SIG-M5 treated with dmso at 0.1 percent for 504 hours (cell line): ENCODE results near the gene ZNF776.
"Not testable (repeated sequence)": the region's sequence is repeated elsewhere in the genome, so short reads cannot be mapped to it uniquely, and the experiment has no call there.

Experiments
- DNase-seq: peaks from one replicate; lab custom pipeline; 2025; ENCODE audit not compliant: unreplicated experiment; lab: John Stamatoyannopoulos, UW

ZNF776 gene

GRCh38 chr19:57746580-57747471, at the start of gene ZNF776:
Gene ZNF776 (plus strand): TSS chr19:57746815. CDS start chr19:57747059, 244 bp downstream.
- DNase-seq = peak; percentile 87

- no peak for DNase-seq
Observed at GRCh38 chr19:57701625-57702024, 45.0 kb upstream of the ZNF776 start.

- no peak for DNase-seq
Observed at GRCh38 chr19:57706346-57706745, 40.3 kb upstream of the ZNF776 start.

GRCh38 chr19:57708641-57709361, 37.8 kb upstream of the ZNF776 start, which contains the start of gene ZNF154:
Gene ZNF154 (minus strand): TSS chr19:57709204. CDS start chr19:57708971, 233 bp downstream.
- DNase-seq = no peak

GRCh38 chr19:57709616-57710015, 37.0 kb upstream of the ZNF776 start:
- no peak for DNase-seq

- DNase-seq = no peak
Observed at GRCh38 chr19:57712222-57712621, 34.4 kb upstream of the ZNF776 start.

- no peak for DNase-seq
Observed at GRCh38 chr19:57719424-57719823, 27.2 kb upstream of the ZNF776 start.

GRCh38 chr19:57719901-57720519, 26.6 kb upstream of the ZNF776 start:
- no peak for DNase-seq

- DNase-seq = no peak
Observed at GRCh38 chr19:57720878-57721277, 25.7 kb upstream of the ZNF776 start.

GRCh38 chr19:57738320-57738719, 8.3 kb upstream of the ZNF776 start:
- DNase-seq = not testable (repeated sequence)

GRCh38 chr19:57738770-57739169, 7.8 kb upstream of the ZNF776 start:
- not testable (repeated sequence) for DNase-seq

- DNase-seq = no peak
Observed at GRCh38 chr19:57747472-57747807, 825 bp downstream of the ZNF776 start.

GRCh38 chr19:57748029-57748428, 1.4 kb downstream of the ZNF776 start:
- DNase-seq = no peak

GRCh38 chr19:57754091-57754673, 7.6 kb downstream of the ZNF776 start:
- DNase-seq = no peak

GRCh38 chr19:57755031-57755430, 8.4 kb downstream of the ZNF776 start:
- no peak for DNase-seq

GRCh38 chr19:57757941-57758340, 11.3 kb downstream of the ZNF776 start:
- DNase-seq = no peak

GRCh38 chr19:57759096-57759495, 12.5 kb downstream of the ZNF776 start:
- no peak for DNase-seq

- DNase-seq = peak; percentile 87
Observed at GRCh38 chr19:57769345-57770131, 22.9 kb downstream of the ZNF776 start, which contains the start of gene ZNF586. Gene ZNF586 (plus strand): TSS chr19:57769676. CDS start chr19:57769843, 167 bp downstream.

- no peak for DNase-seq
Observed at GRCh38 chr19:57771417-57771816, 24.8 kb downstream of the ZNF776 start.

- no peak for DNase-seq
Observed at GRCh38 chr19:57773488-57773887, 26.9 kb downstream of the ZNF776 start.
